GM19043 (cell line): ENCODE measurements around the gene COX14.

Source experiments
- ATAC-seq: cut with Tn5 transposase; IDR thresholded peaks from one replicate; pipeline ENCODE4 v1.9.1; 2021; ENCODE audit warnings: low read depth; ENCODE audit not compliant: unreplicated experiment

Gene COX14

DNA sequence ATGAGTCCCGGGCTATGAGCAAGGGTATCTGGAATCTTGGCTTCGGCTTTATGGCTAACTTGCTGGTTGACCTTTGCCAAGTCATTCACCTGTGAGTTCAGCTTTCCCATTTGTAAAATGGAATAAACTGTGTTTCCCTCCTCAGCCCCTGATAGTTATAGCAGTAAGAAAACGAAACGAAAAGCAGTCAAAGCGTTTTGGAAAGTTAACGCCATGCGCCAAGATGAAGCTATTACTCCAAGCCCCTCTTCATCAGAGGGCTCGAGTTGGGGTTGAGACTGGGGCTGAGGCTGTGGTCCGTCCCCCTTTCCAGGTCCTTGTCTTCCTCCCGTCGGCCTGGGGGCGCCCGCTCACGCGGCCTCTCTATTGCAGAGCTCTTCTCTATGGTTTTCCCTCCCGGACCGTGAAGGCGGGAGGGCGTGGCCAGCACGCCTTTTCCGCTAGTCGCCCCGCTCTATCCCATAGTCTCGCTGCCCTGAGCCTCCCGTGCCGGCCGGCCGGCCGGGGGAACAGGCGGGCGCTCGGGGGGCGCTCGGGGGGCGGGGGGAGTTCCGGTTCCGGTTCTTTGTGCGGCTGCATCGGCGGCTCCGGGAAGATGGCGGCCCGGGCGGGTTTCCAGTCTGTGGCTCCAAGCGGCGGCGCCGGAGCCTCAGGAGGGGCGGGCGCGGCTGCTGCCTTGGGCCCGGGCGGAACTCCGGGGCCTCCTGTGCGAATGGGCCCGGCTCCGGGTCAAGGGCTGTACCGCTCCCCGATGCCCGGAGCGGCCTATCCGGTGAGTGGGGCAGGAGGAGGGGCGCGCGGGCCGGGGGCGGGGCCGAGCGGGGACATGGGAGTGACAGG, 27.0 kb upstream of the COX14 start, which contains the start of gene SMARCD1:
TSS of gene SMARCD1 (plus strand) at position 568 of the 840 bp plus-strand sequence. CDS start at position 596, 28 bp downstream.
- peak; percentile 68 for ATAC-seq

- ATAC-seq, result no peak
These were observed 26.4 kb upstream of the COX14 start for GRCh38 chr12:50085615-50086072.

DNA sequence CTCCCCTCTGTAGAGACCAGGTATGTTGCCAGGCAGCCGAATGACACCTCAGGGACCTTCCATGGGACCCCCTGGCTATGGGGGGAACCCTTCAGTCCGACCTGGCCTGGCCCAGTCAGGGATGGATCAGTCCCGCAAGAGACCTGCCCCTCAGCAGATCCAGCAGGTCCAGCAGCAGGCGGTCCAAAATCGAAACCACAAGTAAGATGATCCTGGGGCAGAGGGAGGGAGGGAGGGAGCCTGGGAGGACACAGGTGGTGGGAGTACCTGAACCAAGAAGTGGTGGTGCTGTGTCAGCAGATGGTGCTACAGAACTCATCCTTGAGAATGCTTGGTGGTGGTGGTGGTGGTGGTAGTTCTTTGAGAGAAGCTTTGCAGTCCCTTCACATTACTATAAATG, 25.9 kb upstream of the COX14 start:
- ATAC-seq, result no peak

- ATAC-seq, result no peak
These were observed 24.9 kb upstream of the COX14 start for GRCh38 chr12:50087151-50087550.

GRCh38 chr12:50087995-50088394, 24.0 kb upstream of the COX14 start:
- no peak for ATAC-seq

DNA sequence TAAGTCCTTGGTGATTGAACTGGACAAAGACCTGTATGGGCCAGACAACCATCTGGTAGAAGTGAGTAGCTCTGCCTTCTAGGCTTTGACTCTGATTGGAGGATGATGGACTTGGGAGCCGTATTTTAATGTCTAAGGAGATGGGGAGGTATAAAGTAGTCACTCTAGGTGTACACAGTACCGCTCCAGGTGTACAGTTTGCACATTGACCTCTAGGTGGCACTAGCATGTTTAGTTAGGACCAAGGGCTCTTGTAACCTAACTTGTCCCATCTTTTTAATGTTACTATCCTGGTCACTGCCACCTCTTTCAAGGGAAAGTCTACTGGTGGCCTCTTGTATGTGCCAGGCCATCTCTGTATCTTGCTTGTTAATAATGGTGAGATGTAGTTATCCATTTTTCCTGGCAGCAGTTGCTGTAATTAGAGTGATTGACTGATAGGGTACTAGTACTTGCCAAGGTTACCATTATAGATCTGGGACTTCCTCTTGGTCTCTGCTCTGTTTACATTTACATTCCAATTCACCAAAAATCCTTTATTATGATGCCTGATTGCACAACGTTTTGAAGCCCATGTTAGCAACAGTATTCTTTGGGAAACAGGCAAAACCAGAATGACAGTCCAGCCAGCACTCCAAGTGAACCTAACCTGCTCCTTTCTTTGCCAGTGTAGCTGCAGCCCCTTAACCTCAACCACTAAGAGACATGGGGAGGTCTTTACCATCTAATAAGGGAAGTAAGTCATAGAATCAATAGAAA, 23.3 kb upstream of the COX14 start:
- ATAC-seq, result no peak

GRCh38 chr12:50089730-50090129, 22.3 kb upstream of the COX14 start:
- no peak for ATAC-seq

GRCh38 chr12:50090391-50090790, 21.6 kb upstream of the COX14 start:
- ATAC-seq, result no peak

GRCh38 chr12:50097952-50098351, 14.1 kb upstream of the COX14 start:
- no peak for ATAC-seq

- ATAC-seq, result no peak
These were observed 12.6 kb upstream of the COX14 start for GRCh38 chr12:50099302-50100008.

DNA sequence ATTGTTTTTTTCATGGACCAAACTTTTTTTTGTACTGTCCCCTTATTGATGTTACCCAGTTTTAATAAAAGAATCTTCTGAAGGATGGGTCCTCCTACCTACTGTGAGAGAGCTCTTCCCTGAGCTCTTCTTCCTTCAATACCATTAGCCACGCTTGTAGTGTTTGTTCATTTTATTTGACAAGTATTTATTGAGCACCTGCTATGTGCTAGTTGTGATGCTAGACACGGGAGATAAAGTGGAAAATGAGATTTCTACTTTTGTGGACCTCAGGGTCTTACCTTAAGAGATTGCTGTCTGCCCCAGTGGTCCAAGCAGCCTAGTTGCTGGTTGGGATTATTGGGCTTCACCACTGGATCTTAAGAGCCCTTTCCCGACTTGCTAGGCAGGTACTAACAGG, 11.5 kb upstream of the COX14 start:
- no peak for ATAC-seq

- no peak for ATAC-seq
These were observed 10.4 kb upstream of the COX14 start for GRCh38 chr12:50101663-50102062.

GRCh38 chr12:50102131-50102531, 9.9 kb upstream of the COX14 start:
- ATAC-seq, result no peak

DNA sequence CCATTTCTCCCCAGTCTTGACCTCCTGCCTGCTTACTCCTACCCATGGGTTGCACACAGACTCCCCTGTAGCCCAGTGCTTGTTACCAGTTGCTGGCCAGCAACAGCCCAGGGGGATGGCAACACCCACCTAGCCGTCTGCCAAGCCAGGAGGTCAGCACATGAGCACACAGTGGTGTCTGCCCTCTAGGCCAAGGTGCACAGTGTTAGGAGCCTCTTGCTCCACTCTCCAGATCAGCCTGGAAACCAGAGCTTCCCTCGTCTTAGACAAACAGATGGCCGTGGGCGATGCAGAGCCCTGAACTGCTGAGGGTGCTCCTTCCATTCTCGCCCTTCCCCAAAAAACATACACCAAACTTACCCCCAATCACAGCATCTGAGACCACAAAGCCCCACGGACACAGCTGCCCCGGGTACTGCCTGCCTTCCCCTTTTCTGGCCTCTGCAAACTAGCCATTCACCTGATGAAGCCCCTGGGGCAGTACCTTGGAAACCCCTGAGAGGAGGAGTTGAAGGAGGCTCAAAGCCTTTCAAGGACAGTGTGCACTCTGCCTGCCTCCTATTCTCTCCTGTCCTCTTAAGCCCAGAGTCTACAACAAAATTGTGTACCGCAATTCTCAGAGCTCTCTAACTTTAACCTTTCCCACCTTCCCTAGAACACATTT, 9.3 kb upstream of the COX14 start:
- ATAC-seq, result no peak

GRCh38 chr12:50103351-50103750, 8.7 kb upstream of the COX14 start:
- no peak for ATAC-seq

- ATAC-seq, result no peak
These were observed 8.2 kb upstream of the COX14 start, which contains the start of gene GPD1 for GRCh38 chr12:50103767-50104321. GPD1 (plus strand) TSS chr12:50104008; CDS start chr12:50104051, 43 bp downstream.

GRCh38 chr12:50104417-50105366, 7.3 kb upstream of the COX14 start:
- no peak for ATAC-seq

GRCh38 chr12:50105913-50106450, 6.1 kb upstream of the COX14 start:
- ATAC-seq, result no peak

DNA sequence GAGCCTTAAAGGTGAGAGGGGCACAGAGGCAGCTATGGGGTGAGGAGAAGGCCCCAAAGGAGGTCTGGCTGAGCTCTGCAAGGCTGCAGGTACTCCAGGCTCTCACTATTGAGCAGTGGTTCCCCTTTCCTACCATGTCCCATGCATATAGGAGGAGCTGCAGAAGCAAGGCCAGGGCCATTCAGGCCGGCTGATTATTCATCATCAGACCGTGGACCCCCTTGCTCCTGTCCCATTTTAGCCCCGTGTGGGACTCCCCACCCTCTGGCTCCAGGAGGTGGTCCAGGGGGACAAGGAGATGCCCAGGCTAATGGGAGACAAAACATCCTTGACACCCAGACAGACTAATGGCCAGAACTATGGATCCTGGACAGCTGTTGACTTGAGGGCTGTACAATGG, 5.1 kb upstream of the COX14 start:
- ATAC-seq, result no peak
